Gastroesophageal sphincter (tissue), 4 donors: ENCODE data around the gene NAA25. TPM values are rescaled to one million over a fixed set of nuclear protein-coding genes. Genes with fewer than 3 reads are reported as not detected.

Experiments used
- ATAC-seq: fragments of 150-250 bp; one replicate; pipeline ENCODE4 v1.9.1; 2016; ENCODE audit warnings: mild to moderate bottlenecking, moderate library complexity
- H3K27ac ChIP-seq, 4 donors: fragments of 200-600 bp; sonication (generic) in 3 of 4; 1 replicate in 3 of 4; 2 replicates in 1 of 4; pipeline ENCODE4 v1.5.1; 2016 to 2019
- H3K27me3 ChIP-seq: fragments of 200-600 bp; sonication (generic); one replicate; pipeline ENCODE4 v1.5.1; 2019
- H3K36me3 ChIP-seq, 2 donors: fragments of 200-600 bp; sonication (generic); one replicate each; pipeline ENCODE4 v1.5.1; 2019; ENCODE audit warnings: control low read depth in 1 of 2
- H3K4me1 ChIP-seq, 3 donors: fragments of 200-600 bp; sonication (generic); 1 replicate in 2 of 3; 2 replicates in 1 of 3; pipeline ENCODE4 v1.5.1; 2016 to 2019; ENCODE audit warnings: control low read depth in 2 of 3
- H3K4me3 ChIP-seq, 2 donors: fragments of 200-600 bp; sonication (generic); one replicate each; pipeline ENCODE4 v1.5.1; 2019; ENCODE audit warnings: mild to moderate bottlenecking in 1 of 2, moderate library complexity in 1 of 2
- H3K9me3 ChIP-seq, 3 donors: fragments of 200-600 bp; sonication (generic); one replicate each; pipeline ENCODE4 v1.5.1; 2017 to 2019; ENCODE audit warnings: control low read depth in 2 of 3
- CTCF ChIP-seq, 4 experiments: fragments of 200-600 bp in 2 of 4; fragments of 450-650 bp in 2 of 4; sonication (generic) in 1 of 4; IDR thresholded peaks; one replicate each; pipeline ENCODE4 v1.5.1; 2017 to 2019; ENCODE audit warnings: antibody characterized with exemption in 4 of 4, mild to moderate bottlenecking in 2 of 4, moderate library complexity in 2 of 4
- EP300 ChIP-seq: sonication (generic); formaldehyde crosslinking; IDR thresholded peaks from one replicate; pipeline ENCODE4 v1.6.1; 2017; ENCODE audit warnings: antibody characterized with exemption, mild to moderate bottlenecking
- POLR2A ChIP-seq, 2 donors: fragments of 450-650 bp; IDR thresholded peaks; one replicate each; pipeline ENCODE4 v1.6.1; 2017; ENCODE audit warnings: antibody characterized with exemption in 2 of 2, mild to moderate bottlenecking in 2 of 2, moderate library complexity in 1 of 2
- POLR2AphosphoS5 ChIP-seq: sonication (generic); formaldehyde crosslinking; IDR thresholded peaks from one replicate; pipeline ENCODE4 v1.6.1; 2017; ENCODE audit warnings: antibody characterized with exemption
- WGBS, 2 donors: methylation state at CpG; one replicate each; pipeline ENCODE4 v1.1.5; 2018; ENCODE audit warnings: low coverage in 1 of 2; 5-methylcytosine and 5-hydroxymethylcytosine counted together
- total RNA-seq, 4 donors: library from RNA; depleted of rRNA; stranded (reverse); fragments of >200 nt; gene quantifications; one replicate each; pipeline ENCODE4 v1.1.0, GENCODE V29; 2016

NAA25 gene
- total RNA-seq, 4 donors from 2014 or later = 11.1 to 22.6 (median 17.3) TPM

GRCh38 chr12:112125250-112125999, 16.8 kb upstream of the NAA25 start, which contains the start of gene TRAFD1:
TRAFD1 (plus strand) TSS chr12:112125560; CDS start chr12:112130523, 4,963 bp downstream.
- H3K27ac ChIP-seq = peak within 1 kb of the TSS; percentile 79 to 99 (median 98)
- H3K9me3 ChIP-seq = no peaks in the 10 kb centered on the region
- H3K4me3 ChIP-seq = peak within 1 kb of the TSS; percentile 65 to 89
- no peaks in the 10 kb centered on the region for H3K27me3 ChIP-seq
- 0% methylated on average over 18 of the region's 63 CpGs; no CpG with 5 or more reads in 1 of the 2 donors for WGBS, 2 donors
- TF ChIP-seq EP300 = no peak
- TF ChIP-seq POLR2AphosphoS5 = peak; percentile 97
- peak; percentile 85 to 92 for TF ChIP-seq POLR2A (IDR thresholded peaks at IDR 0.05)
- no peaks in the 10 kb centered on the region for H3K36me3 ChIP-seq
- H3K4me1 ChIP-seq = peaks cover 4 to 83% (median 35%) of the 10 kb centered on the region in 3 donors
- peak; percentile 99 for ATAC-seq

GRCh38 chr12:112124918-112125249, 16.3 kb upstream of the NAA25 start:
- TF ChIP-seq POLR2AphosphoS5 = no peak
- TF ChIP-seq CTCF (IDR thresholded peaks at IDR 0.05) = no peak
- TF ChIP-seq EP300 = no peak
- TF ChIP-seq POLR2A (IDR thresholded peaks at IDR 0.05) = no peak
- Histone ChIP-seq H3K27ac (peak overlapping the region in 3 of 4 donors; percentile 97 to 99 (median 98)), H3K27me3 (no peaks in the 10 kb centered on the region), H3K4me3 (no peak overlapping the region), H3K4me1 (peaks cover 4 to 77% (median 34%) of the 10 kb centered on the region in 3 donors), H3K9me3 (no peaks in the 10 kb centered on the region), H3K36me3 (no peaks in the 10 kb centered on the region)
- no peak for ATAC-seq
- 0% methylated on average over 1 of the region's 1 CpG for WGBS, 2 donors

GRCh38 chr12:112122823-112123690, 14.5 kb upstream of the NAA25 start:
- H3K4me3 ChIP-seq = no peak overlapping the region
- peak; percentile 14 for ATAC-seq
- TF ChIP-seq POLR2AphosphoS5 (peak; percentile 76), EP300 (no peak)
- H3K9me3 ChIP-seq = no peaks in the 10 kb centered on the region
- H3K27ac ChIP-seq = peak overlapping the region; percentile 80 to 97 (median 84)
- no peaks in the 10 kb centered on the region for H3K27me3 ChIP-seq
- WGBS, 2 donors = 33 to 44% methylated on average over 6 to 9 of the region's 12 CpGs
- H3K36me3 ChIP-seq = no peaks in the 10 kb centered on the region
- H3K4me1 ChIP-seq = peaks cover 4 to 59% (median 28%) of the 10 kb centered on the region in 3 donors

- H3K36me3 ChIP-seq = no peaks in the 10 kb centered on the region
- H3K9me3 ChIP-seq = no peaks in the 10 kb centered on the region
- no peak overlapping the region for H3K4me3 ChIP-seq
- H3K4me1 ChIP-seq = peaks cover 4 to 48% (median 22%) of the 10 kb centered on the region in 3 donors
- H3K27me3 ChIP-seq = no peaks in the 10 kb centered on the region
- peak overlapping the region; percentile 80 to 97 (median 84) for H3K27ac ChIP-seq
- no peak for TF ChIP-seq POLR2A (IDR thresholded peaks at IDR 0.05)
- TF ChIP-seq POLR2AphosphoS5 = peak; percentile 80
- WGBS, 2 donors = 22 to 27% methylated on average over 8 of the region's 11 CpGs
- ATAC-seq = peak; percentile 12
Measured at GRCh38 chr12:112121780-112122565, 13.4 kb upstream of the NAA25 start.

- H3K27me3 ChIP-seq = no peaks in the 10 kb centered on the region
- WGBS, 2 donors = 51 to 65% methylated on average over 2 to 4 of the region's 8 CpGs
- no peaks in the 10 kb centered on the region for H3K36me3 ChIP-seq
- peaks cover 4 to 17% (median 13%) of the 10 kb centered on the region in 3 donors for H3K4me1 ChIP-seq
- ATAC-seq = no peak
- no peak overlapping the region for H3K4me3 ChIP-seq
- H3K27ac ChIP-seq = no peak overlapping the region
- H3K9me3 ChIP-seq = no peaks in the 10 kb centered on the region
- TF ChIP-seq EP300 (no peak), CTCF (IDR thresholded peaks at IDR 0.05) (no peak), POLR2AphosphoS5 (no peak), POLR2A (IDR thresholded peaks at IDR 0.05) (no peak)
Measured at GRCh38 chr12:112117685-112118084, 9.1 kb upstream of the NAA25 start.
